Measurements from ENCODE around the gene ZDHHC14.
A peak's percentile ranks its signal among the peaks of the same experiment; 100 is the strongest.
"Not testable (repeated sequence)": the region's sequence is repeated elsewhere in the genome, so short reads cannot be mapped to it uniquely, and the experiment has no call there.

Gene ZDHHC14

GRCh38 chr6:157559201-157559756 is 178.3 kb downstream of the ZDHHC14 start:
- Histone ChIP-seq H3K4me1 (peaks cover 0 to 9% (median 4%) of the 10 kb centered on the region in 4 donors), H3K36me3 (peaks cover 0 to 5% (median 0%) of the 10 kb centered on the region in 3 donors), H3K27me3 (no peaks in the 10 kb centered on the region), H3K4me3 (no peak overlapping the region), H3K27ac (no peak overlapping the region), H3K9me3 (no peaks in the 10 kb centered on the region)
- DNase-seq, result peak in 1 of 2 donors; percentile 10
- intact Hi-C loops (cut with DNase I; ENCODE audit: low total_unique reads), result no loop called here
- TF ChIP-seq, protein P1, sequence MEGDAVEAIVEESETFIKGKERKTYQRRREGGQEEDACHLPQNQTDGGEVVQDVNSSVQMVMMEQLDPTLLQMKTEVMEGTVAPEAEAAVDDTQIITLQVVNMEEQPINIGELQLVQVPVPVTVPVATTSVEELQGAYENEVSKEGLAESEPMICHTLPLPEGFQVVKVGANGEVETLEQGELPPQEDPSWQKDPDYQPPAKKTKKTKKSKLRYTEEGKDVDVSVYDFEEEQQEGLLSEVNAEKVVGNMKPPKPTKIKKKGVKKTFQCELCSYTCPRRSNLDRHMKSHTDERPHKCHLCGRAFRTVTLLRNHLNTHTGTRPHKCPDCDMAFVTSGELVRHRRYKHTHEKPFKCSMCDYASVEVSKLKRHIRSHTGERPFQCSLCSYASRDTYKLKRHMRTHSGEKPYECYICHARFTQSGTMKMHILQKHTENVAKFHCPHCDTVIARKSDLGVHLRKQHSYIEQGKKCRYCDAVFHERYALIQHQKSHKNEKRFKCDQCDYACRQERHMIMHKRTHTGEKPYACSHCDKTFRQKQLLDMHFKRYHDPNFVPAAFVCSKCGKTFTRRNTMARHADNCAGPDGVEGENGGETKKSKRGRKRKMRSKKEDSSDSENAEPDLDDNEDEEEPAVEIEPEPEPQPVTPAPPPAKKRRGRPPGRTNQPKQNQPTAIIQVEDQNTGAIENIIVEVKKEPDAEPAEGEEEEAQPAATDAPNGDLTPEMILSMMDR (IDR thresholded peaks at IDR 0.05), result no peak

- H3K9me3 ChIP-seq; H3K27ac ChIP-seq; H3K27me3 ChIP-seq; intact Hi-C loops (cut with DNase I; ENCODE audit: low total_unique reads); H3K36me3 ChIP-seq; H3K4me3 ChIP-seq; H3K4me1 ChIP-seq: not testable (repeated sequence)
- DNase-seq, result peak in 1 of 2 donors; percentile 38
Observed at GRCh38 chr6:157560063-157560462, 179.1 kb downstream of the ZDHHC14 start.

DNA sequence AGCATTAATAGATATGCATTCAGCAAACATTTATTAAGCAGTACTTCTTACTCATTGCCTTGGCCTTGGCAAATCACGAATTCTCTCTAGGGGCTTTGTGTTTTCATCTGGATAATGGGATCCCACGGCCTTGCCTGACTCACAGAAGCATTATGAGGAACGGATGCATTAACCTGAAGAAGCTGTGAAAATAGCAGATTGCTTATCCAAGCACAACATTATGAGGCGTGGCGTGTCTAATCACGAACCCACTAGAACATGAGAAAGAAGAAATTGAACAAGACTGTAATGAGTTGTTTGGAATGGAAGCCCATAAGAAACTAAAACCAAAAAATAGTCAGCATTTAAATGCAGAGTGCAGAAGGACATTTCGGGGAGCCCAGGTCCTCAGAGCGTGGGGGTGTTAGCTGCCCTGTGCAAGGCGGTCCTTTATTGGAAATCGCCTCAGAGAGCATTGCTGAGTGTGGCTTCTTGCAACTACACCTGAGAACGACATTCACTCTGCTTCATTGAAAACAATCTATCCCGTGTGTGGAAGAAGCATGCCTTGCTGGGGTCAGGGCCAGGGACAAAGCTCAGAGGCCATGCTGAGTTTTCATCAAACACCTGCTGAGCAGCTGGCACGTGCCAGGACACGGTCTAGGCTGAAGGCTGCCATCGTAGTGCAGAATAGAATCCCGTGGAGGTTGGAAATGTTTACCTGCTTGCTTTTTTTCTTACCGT is 179.9 kb downstream of the ZDHHC14 start:
- no peaks in the 10 kb centered on the region for H3K27me3 ChIP-seq
- H3K36me3 ChIP-seq, result peaks cover 0 to 5% (median 0%) of the 10 kb centered on the region in 3 donors
- intact Hi-C loops (cut with DNase I; ENCODE audit: low total_unique reads), result no loop called here
- H3K27ac ChIP-seq, result no peak overlapping the region
- H3K4me1 ChIP-seq, result peaks cover 0 to 9% (median 4%) of the 10 kb centered on the region in 4 donors
- TF ChIP-seq, protein P1 (IDR thresholded peaks at IDR 0.05), result no peak
- H3K4me3 ChIP-seq, result no peak overlapping the region
- H3K9me3 ChIP-seq, result no peaks in the 10 kb centered on the region
- DNase-seq, result peak in 1 of 2 donors; percentile 28

DNA sequence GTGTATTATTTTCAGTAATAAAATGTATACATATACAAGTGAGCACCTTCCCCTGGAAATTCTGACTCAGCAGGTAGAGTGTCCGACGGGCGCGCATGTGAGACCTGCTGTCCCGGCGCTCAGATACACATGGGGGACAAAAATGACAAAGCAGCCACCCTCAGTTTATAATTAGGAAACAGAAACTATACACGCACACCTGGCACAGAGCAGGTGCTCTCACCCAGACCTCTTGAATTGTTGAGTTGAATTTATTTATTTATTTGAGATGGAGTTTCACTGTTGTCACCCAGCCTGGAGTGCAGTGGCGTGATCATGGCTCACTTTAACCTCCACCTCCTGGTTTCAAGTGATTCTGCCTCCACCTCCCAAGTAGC is 180.4 kb downstream of the ZDHHC14 start:
- Histone ChIP-seq H3K9me3 (no peaks in the 10 kb centered on the region), H3K4me1 (peaks cover 0 to 14% (median 4%) of the 10 kb centered on the region in 4 donors), H3K4me3 (no peak overlapping the region), H3K27me3 (no peaks in the 10 kb centered on the region), H3K27ac (no peak overlapping the region), H3K36me3 (peaks cover 0 to 5% (median 0%) of the 10 kb centered on the region in 3 donors)
- TF ChIP-seq, protein P1 (IDR thresholded peaks at IDR 0.05), result no peak
- intact Hi-C loops (cut with DNase I; ENCODE audit: low total_unique reads), result no loop called here
- DNase-seq, result peak in 1 of 2 donors; percentile 11

DNA sequence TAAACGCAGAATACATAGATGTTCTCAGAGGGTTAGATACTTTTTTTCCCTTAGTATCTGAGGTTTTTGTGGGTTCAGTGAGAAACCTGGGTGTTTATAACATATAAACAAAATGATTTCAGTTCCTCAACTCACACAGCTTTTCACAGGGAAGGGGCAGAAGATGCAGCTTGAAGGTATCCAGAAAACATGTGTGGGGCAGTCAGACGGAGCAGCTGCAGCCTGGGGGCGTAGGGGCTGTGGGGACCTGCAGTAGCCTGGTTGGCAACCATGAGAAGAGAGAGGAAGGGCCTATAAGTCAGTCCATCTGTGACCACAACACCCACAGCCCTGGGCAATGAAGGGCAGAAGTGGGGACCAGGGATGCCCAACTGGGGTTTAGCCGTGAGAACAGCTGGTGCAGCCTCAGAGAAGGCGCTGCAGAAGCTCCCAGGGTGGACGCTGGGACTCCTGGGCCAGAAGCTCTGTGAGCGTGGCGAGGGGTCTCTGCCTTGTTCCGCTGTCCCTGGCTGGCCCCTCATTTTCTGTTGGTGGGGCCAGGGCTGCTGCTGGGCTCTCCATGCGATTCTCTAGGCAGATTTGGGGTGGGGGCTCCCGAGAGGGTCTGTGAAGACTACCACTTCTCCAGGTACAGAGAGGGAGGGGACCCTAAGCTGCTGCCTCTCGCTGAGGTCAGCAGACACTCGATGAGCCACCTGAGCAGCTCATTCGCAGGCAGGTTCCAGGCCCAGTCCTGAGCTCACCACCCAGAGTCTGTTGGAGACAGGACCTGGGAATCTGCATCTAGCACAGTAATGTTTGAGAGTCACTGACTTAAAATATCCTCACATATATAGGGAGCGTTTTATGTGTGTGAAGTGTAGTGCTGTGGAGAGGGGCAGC is 181.2 kb downstream of the ZDHHC14 start:
- no peak overlapping the region for H3K27ac ChIP-seq

More for the DNA sequence above, 181.2 kb downstream of the ZDHHC14 start:
- H3K27me3 ChIP-seq, result no peaks in the 10 kb centered on the region
- peak in 1 of 2 donors; percentile 47 for DNase-seq
- TF ChIP-seq, protein P1 (IDR thresholded peaks at IDR 0.05), result no peak
- H3K4me3 ChIP-seq, result no peak overlapping the region
- no peaks in the 10 kb centered on the region for H3K9me3 ChIP-seq
- intact Hi-C loops (cut with DNase I; ENCODE audit: low total_unique reads), result no loop called here
- H3K4me1 ChIP-seq, result peaks cover 0 to 6% (median under 1%) of the 10 kb centered on the region in 4 donors
- H3K36me3 ChIP-seq, result peaks cover 0 to 5% (median 0%) of the 10 kb centered on the region in 3 donors

Measured in tibial artery (tissue), 4 donors.